Body of pancreas (tissue), 4 donors: ENCODE results near the gene ELF1. TPM values are rescaled to one million over a fixed set of nuclear protein-coding genes. Genes with fewer than 3 reads are reported as not detected.

Source experiments
- ATAC-seq: fragments of 150-250 bp; one replicate; pipeline ENCODE4 v1.9.1; 2016
- DNase-seq, 4 donors: peaks; one replicate each; pipeline ENCODE4 v3.0.0-alpha.2; 2019
- H3K27ac ChIP-seq, 4 donors: fragments of 200-600 bp; sonication (generic); 1 replicate in 3 of 4; 2 replicates in 1 of 4; pipeline versions ENCODE4 v1.5.1 to v1.6.1; 2016 to 2019; ENCODE audit warnings: mild to moderate bottlenecking in 1 of 4, mixed read lengths in 1 of 4, moderate library complexity in 1 of 4
- H3K27me3 ChIP-seq, 2 donors: fragments of 200-600 bp; sonication (generic); one replicate each; pipeline ENCODE4 v1.6.0; 2016; ENCODE audit warnings: mild to moderate bottlenecking in 1 of 2
- H3K36me3 ChIP-seq, 2 donors: fragments of 200-600 bp; sonication (generic); replicated peaks in 1 of 2; 2 replicates each; pipeline ENCODE4 v1.5.1; 2016; ENCODE audit warnings: low read depth in 2 of 2; ENCODE audit not compliant: insufficient read depth in 1 of 2
- H3K4me1 ChIP-seq: fragments of 200-600 bp; sonication (generic); one replicate; pipeline ENCODE4 v1.6.0; 2016
- H3K4me3 ChIP-seq, 2 donors: fragments of 200-600 bp; sonication (generic); 1 replicate in 1 of 2; 2 replicates in 1 of 2; pipeline ENCODE4 v1.5.1; 2016 to 2019
- H3K9me3 ChIP-seq, 3 donors: fragments of 200-600 bp; sonication (generic); 1 replicate in 2 of 3; 2 replicates in 1 of 3; pipeline ENCODE4 v1.5.1; 2016
- CTCF ChIP-seq, 7 experiments: fragments of 450-650 bp in 4 of 7; fragments of 200-600 bp in 3 of 7; sonication (generic) in 3 of 7; IDR thresholded peaks; one replicate each; pipeline ENCODE4 v1.5.1; 2016 to 2019; ENCODE audit warnings: antibody characterized with exemption in 7 of 7
- POLR2A ChIP-seq, 3 donors: fragments of 450-650 bp; IDR thresholded peaks; one replicate each; pipeline ENCODE4 v1.6.1; 2016; ENCODE audit warnings: antibody characterized with exemption in 3 of 3, mild to moderate bottlenecking in 2 of 3
- WGBS, 2 donors: methylation state at CpG; one replicate each; pipeline ENCODE4 v1.1.5; 2017; 5-methylcytosine and 5-hydroxymethylcytosine counted together
- intact Hi-C: fragments of 100-400 bp; cut with DNase I; formaldehyde crosslinking; loops from one replicate; pipeline ENCODE4 v1.15.1; 2023
- total RNA-seq, 2 donors: library from RNA; depleted of rRNA; stranded (reverse); fragments of >200 nt; gene quantifications; one replicate each; pipeline ENCODE4 v1.1.0, GENCODE V29; 2016

The ELF1 gene
- total RNA-seq, 2 donors from 2014 or later = 40.5 to 61.7 TPM

GRCh38 chr13:40975441-40975840 is 43.7 kb downstream of the ELF1 start:
- Histone ChIP-seq H3K36me3 (no peaks in the 10 kb centered on the region), H3K27ac (peak overlapping the region in 2 of 4 donors; percentile 60 to 65), H3K4me1 (peaks cover 85% of the 10 kb centered on the region), H3K27me3 (no peaks in the 10 kb centered on the region), H3K4me3 (no peak overlapping the region), H3K9me3 (no peaks in the 10 kb centered on the region)
- no peak for TF ChIP-seq CTCF (IDR thresholded peaks at IDR 0.05)
- no peak for TF ChIP-seq POLR2A (IDR thresholded peaks at IDR 0.05)
- DNase-seq (no peak), ATAC-seq (no peak)
- intact Hi-C loops = no loop called here

GRCh38 chr13:40974460-40975407 is 44.4 kb downstream of the ELF1 start:
- WGBS, 2 donors = 25 to 28% methylated on average over 4 of the region's 4 CpGs
- H3K27ac ChIP-seq = peak overlapping the region; percentile 7 to 70 (median 62)

GRCh38 chr13:40973409-40973808 is 45.7 kb downstream of the ELF1 start:
- TF ChIP-seq POLR2A (IDR thresholded peaks at IDR 0.05) (no peak), CTCF (IDR thresholded peaks at IDR 0.05) (no peak)
- Histone ChIP-seq H3K27ac (peak overlapping the region in 1 of 4 donors; percentile 65), H3K4me1 (peaks cover 90% of the 10 kb centered on the region), H3K4me3 (no peak overlapping the region), H3K9me3 (no peaks in the 10 kb centered on the region), H3K36me3 (no peaks in the 10 kb centered on the region), H3K27me3 (no peaks in the 10 kb centered on the region)
- intact Hi-C loops = no loop called here
- no peak for ATAC-seq
- no peak for DNase-seq
- 33 to 49% methylated on average over 1 of the region's 1 CpG for WGBS, 2 donors

More at GRCh38 chr13:40974460-40975407, 44.4 kb downstream of the ELF1 start:
- Histone ChIP-seq H3K4me3 (no peak overlapping the region), H3K36me3 (no peaks in the 10 kb centered on the region), H3K4me1 (peaks cover 87% of the 10 kb centered on the region), H3K27me3 (no peaks in the 10 kb centered on the region), H3K9me3 (no peaks in the 10 kb centered on the region)
- peak in 3 of 4 donors; percentile 36 to 51 (median 38) for DNase-seq
- ATAC-seq = peak; percentile 73
- no peak for TF ChIP-seq POLR2A (IDR thresholded peaks at IDR 0.05)
- peak; percentile 6 to 55 (median 47) for TF ChIP-seq CTCF (IDR thresholded peaks at IDR 0.05)
- intact Hi-C loops = no loop called here

GRCh38 chr13:40971321-40971720 is 47.8 kb downstream of the ELF1 start:
- 79 to 85% methylated on average over 4 of the region's 4 CpGs for WGBS, 2 donors
- TF ChIP-seq CTCF (IDR thresholded peaks at IDR 0.05) (no peak), POLR2A (IDR thresholded peaks at IDR 0.05) (no peak)
- H3K4me3 ChIP-seq = no peak overlapping the region
- no peaks in the 10 kb centered on the region for H3K9me3 ChIP-seq
- H3K4me1 ChIP-seq = peaks cover 90% of the 10 kb centered on the region
- H3K36me3 ChIP-seq = no peaks in the 10 kb centered on the region
- DNase-seq (no peak), ATAC-seq (no peak)
- intact Hi-C loops = no loop called here
- no peak overlapping the region for H3K27ac ChIP-seq
- no peaks in the 10 kb centered on the region for H3K27me3 ChIP-seq
